Activated CD4-positive, alpha-beta memory T cell treated with anti-CD3 and anti-CD28 coated beads, Interleukin-2, amount 10 ng/mL, durations not matched to agents 7 days and 5 days (primary cell): ENCODE data around the gene NYAP1. TPM values are rescaled to one million over a fixed set of nuclear protein-coding genes. Genes with fewer than 3 reads are reported as not detected.
A peak's percentile ranks its signal among the peaks of the same experiment; 100 is the strongest.
"Not testable (repeated sequence)": the region's sequence is repeated elsewhere in the genome, so short reads cannot be mapped to it uniquely, and the experiment has no call there.

ENCODE experiments used
- CTCF ChIA-PET: fragments of 350-600 bp; sonication (Branson Sonifier 250); formaldehyde crosslinking; loops from one replicate; lab custom pipeline; 2021; ENCODE audit warnings: antibody characterized with exemption, inconsistent platforms; lab: Charles Lee
- POLR2A ChIA-PET: fragments of 350-600 bp; sonication (Branson Sonifier 250); formaldehyde crosslinking; loops from one replicate; lab custom pipeline; 2021; ENCODE audit warnings: antibody characterized with exemption; lab: Charles Lee
- DNase-seq: peaks from one replicate; pipeline ENCODE4 v3.0.0-alpha.2; 2020
- H3K27ac Mint-ChIP-seq: one replicate; pipeline ENCODE4 v1.8.0; 2021; ENCODE audit warnings: mild to moderate bottlenecking, mixed read lengths
- H3K27me3 Mint-ChIP-seq: one replicate; pipeline ENCODE4 v1.8.0; 2021; ENCODE audit warnings: mixed read lengths
- H3K36me3 Mint-ChIP-seq: one replicate; pipeline ENCODE4 v1.8.0; 2021; ENCODE audit warnings: low read depth, mixed read lengths
- H3K4me1 Mint-ChIP-seq: one replicate; pipeline ENCODE4 v1.8.0; 2021; ENCODE audit warnings: mixed read lengths
- H3K4me3 Mint-ChIP-seq: one replicate; pipeline ENCODE4 v1.8.0; 2021; ENCODE audit warnings: mild to moderate bottlenecking, mixed read lengths
- H3K9me3 Mint-ChIP-seq: one replicate; pipeline ENCODE4 v1.8.0; 2021; ENCODE audit warnings: mixed read lengths
- total RNA-seq, 2 experiments: library from RNA; stranded (reverse); gene quantifications; one replicate each; pipeline ENCODE4 v1.2.3, GENCODE V29; 2021

Gene NYAP1
- total RNA-seq, 2 experiments from 2014 or later, result 0.05 to 0.13 TPM

- Mint-ChIP-seq H3K9me3 (no peaks in the 10 kb centered on the region), H3K4me3 (no peak overlapping the region), H3K36me3 (no peaks in the 10 kb centered on the region), H3K27me3 (peaks cover 3% of the 10 kb centered on the region), H3K27ac (no peak overlapping the region), H3K4me1 (no peaks in the 10 kb centered on the region)
- DNase-seq, result no peak
- ChIA-PET CTCF (interaction anchor here (0.6 to 1.2 kb wide), 3 partner anchors 10 to 58 kb away, joined by 3 to 7 read pairs (median 4); no protein-coding TSS in a partner anchor), POLR2A (no interaction called here)
These were observed 22.7 kb downstream of the NYAP1 start for GRCh38 chr7:100506356-100506923.

- H3K27ac Mint-ChIP-seq, result no peak overlapping the region
- H3K36me3 Mint-ChIP-seq, result no peaks in the 10 kb centered on the region
- no peak for DNase-seq
- ChIA-PET CTCF (no interaction called here), POLR2A (no interaction called here)
- no peaks in the 10 kb centered on the region for H3K4me1 Mint-ChIP-seq
- H3K27me3 Mint-ChIP-seq, result peaks cover 3% of the 10 kb centered on the region
- no peak overlapping the region for H3K4me3 Mint-ChIP-seq
- H3K9me3 Mint-ChIP-seq, result no peaks in the 10 kb centered on the region
These were observed 25.5 kb downstream of the NYAP1 start for GRCh38 chr7:100509231-100509630.

GRCh38 chr7:100510437-100511239 lies 26.9 kb downstream of the NYAP1 start:
- H3K27ac Mint-ChIP-seq, result no peak overlapping the region
- no peaks in the 10 kb centered on the region for H3K9me3 Mint-ChIP-seq
- CTCF ChIA-PET, result interaction anchor here (1.2 kb wide), 1 partner anchor 28 kb away, joined by 3 read pairs; no protein-coding TSS in a partner anchor
- peaks cover 3% of the 10 kb centered on the region for H3K27me3 Mint-ChIP-seq
- no peaks in the 10 kb centered on the region for H3K36me3 Mint-ChIP-seq
- DNase-seq, result no peak
- H3K4me3 Mint-ChIP-seq, result no peak overlapping the region
- H3K4me1 Mint-ChIP-seq, result peaks cover 5% of the 10 kb centered on the region
- POLR2A ChIA-PET, result no interaction called here

DNA sequence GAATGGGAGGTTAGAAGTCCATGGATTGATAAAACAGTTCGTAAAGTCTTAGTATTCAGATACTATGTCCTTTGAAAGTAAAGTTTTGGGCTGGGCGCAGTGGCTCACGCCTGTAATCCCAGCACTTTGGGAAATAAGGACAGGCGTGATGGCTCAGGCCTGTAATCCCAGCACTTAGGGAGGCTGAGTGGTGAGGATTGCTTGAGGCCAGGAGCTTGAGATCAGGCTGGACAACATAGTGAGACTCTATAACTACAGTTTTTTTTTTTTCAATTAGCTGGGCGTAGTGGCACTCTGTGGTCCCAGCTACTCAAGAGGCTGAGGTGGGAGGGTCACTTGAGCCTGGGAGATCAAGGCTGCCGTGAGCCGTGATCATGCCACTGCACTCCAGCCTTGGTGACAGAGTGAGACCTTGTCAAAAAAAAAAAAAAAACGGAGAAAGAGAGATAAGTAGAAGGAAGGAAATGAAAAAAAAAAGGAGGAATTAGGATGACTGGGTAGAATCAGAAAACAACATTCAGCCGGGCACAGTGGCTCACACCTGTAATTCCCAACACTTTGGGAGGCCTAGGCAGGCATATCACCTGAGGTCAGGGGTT lies 29.6 kb downstream of the NYAP1 start:
- no peaks in the 10 kb centered on the region for H3K9me3 Mint-ChIP-seq
- no peaks in the 10 kb centered on the region for H3K36me3 Mint-ChIP-seq
- CTCF ChIA-PET, result interaction anchor here (0.6 kb wide), 1 partner anchor 337 kb away, joined by 3 read pairs; no protein-coding TSS in a partner anchor

DNA sequence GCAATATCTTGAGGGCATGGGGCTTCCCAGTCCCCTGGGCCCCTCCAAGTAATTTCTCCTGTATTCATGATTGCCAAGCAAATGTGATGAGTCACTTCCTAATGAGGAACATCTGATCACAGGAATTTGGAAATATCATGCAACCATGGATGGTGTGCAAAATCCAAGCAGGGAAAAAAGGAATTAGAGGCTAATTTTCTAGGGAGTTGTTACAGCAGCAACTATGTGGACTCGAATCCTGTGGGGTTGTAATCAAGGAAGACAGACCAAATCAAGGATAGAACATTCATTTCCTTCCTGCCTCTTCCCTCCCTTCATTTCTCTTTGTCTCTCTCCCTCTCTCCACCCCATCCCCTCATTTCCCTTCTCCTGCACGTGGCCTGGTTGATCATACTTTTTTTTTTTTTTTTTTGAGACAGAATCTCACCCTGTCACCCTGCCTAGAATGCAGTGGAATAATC lies 31.4 kb downstream of the NYAP1 start:
- DNase-seq, result no peak
- ChIA-PET CTCF (interaction anchor here (0.6 to 1.6 kb wide), 4 partner anchors 22 to 614 kb away, joined by 4 to 7 read pairs (median 5); partner anchors contain the start of gene NYAP1), POLR2A (interaction anchor here (0.9 to 1.9 kb wide), 3 partner anchors 17 to 27 kb away, joined by 3 to 8 read pairs (median 3); partner anchors contain the start of gene AGFG2)
- Mint-ChIP-seq H3K4me1 (peaks cover 16% of the 10 kb centered on the region), H3K36me3 (no peaks in the 10 kb centered on the region), H3K9me3 (no peaks in the 10 kb centered on the region), H3K27me3 (no peaks in the 10 kb centered on the region), H3K27ac (no peak overlapping the region), H3K4me3 (no peak overlapping the region)

More for the DNA sequence above, 29.6 kb downstream of the NYAP1 start:
- Mint-ChIP-seq H3K27ac (no peak overlapping the region), H3K4me3 (no peak overlapping the region), H3K27me3 (no peaks in the 10 kb centered on the region), H3K4me1 (peaks cover 16% of the 10 kb centered on the region)
- POLR2A ChIA-PET, result no interaction called here
- no peak for DNase-seq

GRCh38 chr7:100516135-100516812 lies 32.5 kb downstream of the NYAP1 start:
- peak; percentile 52 for DNase-seq
- Mint-ChIP-seq H3K36me3 (no peaks in the 10 kb centered on the region), H3K27me3 (no peaks in the 10 kb centered on the region), H3K4me1 (peaks cover 16% of the 10 kb centered on the region), H3K4me3 (no peak overlapping the region), H3K27ac (peak overlapping the region; percentile 49), H3K9me3 (no peaks in the 10 kb centered on the region)
- ChIA-PET POLR2A (interaction anchor here (0.9 to 1.9 kb wide), 4 partner anchors 16 to 29 kb away, joined by 3 to 8 read pairs (median 4); partner anchors contain the start of gene AGFG2), CTCF (interaction anchor here (0.6 to 1.6 kb wide), 9 partner anchors 10 to 61 kb away, joined by 3 to 7 read pairs (median 6); partner anchors contain the start of gene NYAP1)

DNA sequence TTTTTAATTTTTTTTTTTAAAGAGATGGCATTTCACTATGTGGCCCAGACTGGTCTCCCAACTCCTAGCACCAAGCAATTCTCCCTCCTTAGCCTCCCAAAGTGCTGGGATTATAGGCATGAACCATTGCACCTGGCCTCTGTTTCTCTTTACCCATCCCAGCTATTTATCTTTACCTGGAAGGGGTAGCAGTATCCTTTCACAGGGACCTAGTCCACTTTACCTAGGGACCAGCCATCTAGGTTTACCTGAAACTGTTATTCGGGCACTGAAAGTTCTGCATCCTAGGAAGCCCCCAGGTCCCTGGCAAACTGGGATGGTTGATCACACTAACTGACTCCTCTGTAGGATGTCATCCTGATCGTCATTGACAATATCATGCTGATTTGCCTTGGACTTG lies 33.6 kb downstream of the NYAP1 start:
- ChIA-PET POLR2A (no interaction called here), CTCF (interaction anchor here (0.6 kb wide), 1 partner anchor 116 kb away, joined by 3 read pairs; no protein-coding TSS in a partner anchor)
- H3K36me3 Mint-ChIP-seq, result no peaks in the 10 kb centered on the region
- H3K27ac Mint-ChIP-seq, result no peak overlapping the region
- no peaks in the 10 kb centered on the region for H3K27me3 Mint-ChIP-seq
- no peaks in the 10 kb centered on the region for H3K9me3 Mint-ChIP-seq
- peaks cover 16% of the 10 kb centered on the region for H3K4me1 Mint-ChIP-seq
- no peak overlapping the region for H3K4me3 Mint-ChIP-seq
- no peak for DNase-seq

DNA sequence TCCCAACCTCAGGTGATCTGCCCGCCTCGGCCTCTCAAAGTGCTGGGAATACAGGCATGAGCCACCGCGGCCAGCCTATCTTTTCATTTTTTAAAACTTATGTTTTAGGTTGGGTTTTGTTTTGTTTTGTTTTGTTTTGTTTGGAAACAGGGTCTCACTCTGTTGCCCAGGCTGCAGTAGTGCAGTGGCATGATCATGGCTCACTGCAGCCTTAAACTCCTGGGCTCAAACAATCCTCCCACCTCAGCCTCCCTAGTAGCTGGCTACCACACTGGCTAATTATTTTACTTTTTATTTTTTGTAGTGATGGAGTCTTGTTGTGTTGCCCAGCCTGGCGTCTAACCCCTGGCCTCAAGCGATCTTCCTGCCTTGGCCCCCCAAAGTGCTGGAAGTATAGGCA lies 35.9 kb downstream of the NYAP1 start:
- H3K27me3 Mint-ChIP-seq, result no peaks in the 10 kb centered on the region
- ChIA-PET CTCF (no interaction called here), POLR2A (interaction anchor here (1.4 kb wide), 1 partner anchor 19 kb away, joined by 3 read pairs; the partner anchor contains the start of gene AGFG2)
- no peaks in the 10 kb centered on the region for H3K36me3 Mint-ChIP-seq
- H3K4me1 Mint-ChIP-seq, result peaks cover 16% of the 10 kb centered on the region
- H3K9me3 Mint-ChIP-seq, result no peaks in the 10 kb centered on the region
- no peak overlapping the region for H3K27ac Mint-ChIP-seq
- no peak overlapping the region for H3K4me3 Mint-ChIP-seq
- no peak for DNase-seq

DNA sequence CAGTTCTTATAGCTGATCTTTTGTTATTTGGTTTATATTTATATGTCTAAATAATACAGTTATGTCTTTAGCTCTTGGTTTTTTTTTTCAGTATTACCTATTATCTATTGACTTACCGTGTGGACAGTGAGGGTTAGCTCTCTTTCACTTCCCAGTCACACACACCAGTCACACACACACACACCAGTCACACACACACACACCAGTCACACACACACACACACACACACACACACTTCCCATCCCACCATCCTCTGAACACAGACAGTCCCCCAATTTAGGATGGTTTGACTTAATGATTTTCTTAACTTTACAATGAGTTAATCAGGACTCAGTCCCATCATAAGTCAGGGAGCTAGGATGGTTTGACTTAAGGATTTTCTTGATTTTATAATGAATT lies 36.4 kb downstream of the NYAP1 start:
- Mint-ChIP-seq H3K27me3 (no peaks in the 10 kb centered on the region), H3K4me1 (peaks cover 14% of the 10 kb centered on the region), H3K27ac (no peak overlapping the region), H3K4me3 (no peak overlapping the region), H3K9me3 (no peaks in the 10 kb centered on the region), H3K36me3 (no peaks in the 10 kb centered on the region)
- CTCF ChIA-PET, result no interaction called here
- POLR2A ChIA-PET, result interaction anchor here (1.4 to 1.5 kb wide), 2 partner anchors 19 to 40 kb away, joined by 3 read pairs; partner anchors contain the start of gene AGFG2
- no peak for DNase-seq

GRCh38 chr7:100521076-100521475 lies 37.3 kb downstream of the NYAP1 start:
- ChIA-PET POLR2A (interaction anchor here (1.5 kb wide), 1 partner anchor 39 kb away, joined by 3 read pairs; no protein-coding TSS in a partner anchor), CTCF (interaction anchor here (0.6 to 0.9 kb wide), 2 partner anchors 38 to 44 kb away, joined by 3 to 4 read pairs; no protein-coding TSS in a partner anchor)
- Mint-ChIP-seq H3K27me3 (no peaks in the 10 kb centered on the region), H3K4me3 (no peak overlapping the region), H3K4me1 (peaks cover 6% of the 10 kb centered on the region), H3K27ac (no peak overlapping the region), H3K9me3 (no peaks in the 10 kb centered on the region), H3K36me3 (no peaks in the 10 kb centered on the region)
- DNase-seq, result no peak

GRCh38 chr7:100521909-100522593 lies 38.3 kb downstream of the NYAP1 start:
- POLR2A ChIA-PET, result interaction anchor here (1.5 kb wide), 1 partner anchor 38 kb away, joined by 3 read pairs; no protein-coding TSS in a partner anchor
- not testable (repeated sequence) for H3K9me3 Mint-ChIP-seq, H3K4me3 Mint-ChIP-seq, H3K27me3 Mint-ChIP-seq, DNase-seq, H3K4me1 Mint-ChIP-seq, H3K36me3 Mint-ChIP-seq, H3K27ac Mint-ChIP-seq
- CTCF ChIA-PET, result interaction anchor here (0.6 to 1.0 kb wide), 3 partner anchors 20 to 43 kb away, joined by 3 to 4 read pairs (median 3); no protein-coding TSS in a partner anchor
